HEK293T (cell line): Measurements from ENCODE around the gene PAPPA.

Experiments
- ARNT ChIP-seq: fragments of 450-650 bp; IDR thresholded peaks from 2 replicates; pipeline ENCODE4 v1.6.1; 2017; ENCODE audit warnings: mild to moderate bottlenecking
- BHLHE40 ChIP-seq: fragments of 450-650 bp; IDR thresholded peaks from 2 replicates; pipeline ENCODE4 v1.6.1; 2016; ENCODE audit warnings: mild to moderate bottlenecking, moderate library complexity, borderline replicate concordance
- CTBP1 ChIP-seq: fragments of 450-650 bp; IDR thresholded peaks from 2 replicates; pipeline ENCODE4 v1.6.1; 2016; ENCODE audit warnings: borderline replicate concordance
- FOXK2 ChIP-seq: fragments of 450-650 bp; IDR thresholded peaks from 2 replicates; pipeline ENCODE4 v1.6.1; 2016; ENCODE audit warnings: mild to moderate bottlenecking
- FOXM1 ChIP-seq: fragments of 450-650 bp; IDR thresholded peaks from 2 replicates; pipeline ENCODE4 v1.6.1; 2017; ENCODE audit warnings: mild to moderate bottlenecking, borderline replicate concordance
- L3MBTL2 ChIP-seq: fragments of 450-650 bp; conservative IDR thresholded peaks from 2 replicates; pipeline ENCODE4 v1.6.1; 2016; ENCODE audit warnings: mild to moderate bottlenecking
- LEF1 ChIP-seq: fragments of 450-650 bp; IDR thresholded peaks from 2 replicates; pipeline ENCODE4 v1.6.1; 2017; ENCODE audit warnings: mild to moderate bottlenecking, borderline replicate concordance
- SP1 ChIP-seq: fragments of 450-650 bp; IDR thresholded peaks from 2 replicates; pipeline ENCODE4 v1.6.1; 2017
- SUZ12 ChIP-seq: fragments of 450-650 bp; IDR thresholded peaks from 2 replicates; pipeline ENCODE4 v1.6.1; 2016; ENCODE audit warnings: mild to moderate bottlenecking
- TARDBP ChIP-seq: fragments of 450-650 bp; IDR thresholded peaks from 2 replicates; pipeline ENCODE4 v1.6.1; 2016

GRCh38 chr9:116391306-116391900 lies 237.8 kb downstream of the PAPPA start:
- TF ChIP-seq FOXK2 (no peak), FOXM1 (no peak), TARDBP (no peak), SUZ12 (no peak), ARNT (no peak), LEF1 (no peak), BHLHE40 (no peak), CTBP1 (no peak), L3MBTL2 (no peak), SP1 (no peak)
